GM23338 (cell line): ENCODE measurements around the gene TMEM37. TPM values are rescaled to one million over a fixed set of nuclear protein-coding genes. Genes with fewer than 3 reads are reported as not detected.

Source experiments
- ATAC-seq: fragments of 200-7000 bp; cut with Tn5 transposase; 3 replicates; pipeline ENCODE4 v1.9.1; 2020
- DNase-seq: peaks from one replicate; pipeline ENCODE4 v3.0.0-alpha.2; 2015; ENCODE audit warnings: low spot score
- H2AFZ ChIP-seq: fragments of 200-600 bp; sonication (generic); 2 replicates; pipeline ENCODE4 v1.8.0; 2016; ENCODE audit warnings: antibody characterized with exemption, mild to moderate bottlenecking, moderate library complexity
- H3F3A ChIP-seq: fragments of 200-600 bp; sonication (generic); replicated peaks from 2 replicates; pipeline ENCODE4 v1.8.0; 2017; ENCODE audit warnings: antibody characterized with exemption, mixed run types, low read depth
- H3K27ac ChIP-seq: fragments of 200-600 bp; sonication (generic); 2 replicates; pipeline ENCODE4 v1.6.1; 2016; ENCODE audit warnings: low read depth
- H3K27me3 ChIP-seq: fragments of 200-600 bp; sonication (generic); 2 replicates; pipeline ENCODE4 v1.8.0; 2016; ENCODE audit warnings: mild to moderate bottlenecking, mixed run types, moderate library complexity; ENCODE audit not compliant: insufficient read depth
- H3K36me3 ChIP-seq: fragments of 200-600 bp; sonication (generic); 2 replicates; pipeline ENCODE4 v1.8.0; 2016; ENCODE audit warnings: mild to moderate bottlenecking; ENCODE audit not compliant: insufficient read depth
- H3K4me1 ChIP-seq: fragments of 200-600 bp; sonication (generic); 2 replicates; pipeline ENCODE4 v1.8.0; 2016; ENCODE audit warnings: mild to moderate bottlenecking, moderate library complexity; ENCODE audit not compliant: insufficient read depth
- H3K4me2 ChIP-seq: fragments of 200-600 bp; sonication (generic); 2 replicates; pipeline ENCODE4 v1.7.1; 2017; ENCODE audit warnings: mixed run types
- H3K4me3 ChIP-seq: fragments of 200-600 bp; sonication (generic); 2 replicates; pipeline ENCODE4 v1.6.1; 2016; ENCODE audit warnings: mixed run types
- H3K79me2 ChIP-seq: fragments of 200-600 bp; sonication (generic); replicated peaks from 2 replicates; pipeline ENCODE4 v1.8.0; 2017; ENCODE audit warnings: mild to moderate bottlenecking; ENCODE audit not compliant: insufficient read depth
- H3K9me2 ChIP-seq: fragments of 200-600 bp; sonication (generic); 2 replicates; pipeline ENCODE4 v1.8.0; 2017; ENCODE audit not compliant: insufficient read depth
- H4K20me1 ChIP-seq: fragments of 200-600 bp; sonication (generic); replicated peaks from 2 replicates; pipeline ENCODE4 v1.8.0; 2017; ENCODE audit warnings: mild to moderate bottlenecking; ENCODE audit not compliant: insufficient read depth
- H3K27ac Mint-ChIP-seq: 2 replicates; pipeline ENCODE4 v1.8.0; 2020; ENCODE audit warnings: inconsistent platforms, mild to moderate bottlenecking, moderate library complexity, mixed read lengths
- H3K27me3 Mint-ChIP-seq: 3 replicates; pipeline ENCODE4 v1.8.0; 2022; ENCODE audit warnings: low read depth, mild to moderate bottlenecking, moderate library complexity, mixed read lengths, inconsistent platforms; ENCODE audit not compliant: insufficient read depth, poor library complexity
- H3K36me3 Mint-ChIP-seq: 3 replicates; pipeline ENCODE4 v1.8.0; 2021; ENCODE audit warnings: low read depth, mild to moderate bottlenecking, inconsistent platforms, moderate library complexity, mixed read lengths
- H3K4me1 Mint-ChIP-seq: 3 replicates; pipeline ENCODE4 v1.8.0; 2020; ENCODE audit warnings: mild to moderate bottlenecking, inconsistent platforms, mixed read lengths
- H3K4me3 Mint-ChIP-seq: 3 replicates; pipeline ENCODE4 v1.8.0; 2021; ENCODE audit warnings: moderate library complexity, mild to moderate bottlenecking, inconsistent platforms, mixed read lengths
- H3K9me3 Mint-ChIP-seq: 3 replicates; pipeline ENCODE4 v1.8.0; 2020; ENCODE audit warnings: moderate library complexity, mild to moderate bottlenecking, inconsistent platforms, mixed read lengths
- CTCF ChIP-seq, 2 experiments: fragments of 200-600 bp in 1 of 2; sonication (generic) in 1 of 2; conservative IDR thresholded peaks; 2 replicates each; pipeline versions ENCODE4 v1.5.1 to v1.6.1; 2016 to 2017; ENCODE audit warnings: antibody characterized with exemption in 2 of 2, low read depth in 2 of 2, mild to moderate bottlenecking in 2 of 2, moderate library complexity in 1 of 2
- EZH2phosphoT487 ChIP-seq: fragments of 200-600 bp; sonication (generic); IDR thresholded peaks from one replicate; pipeline ENCODE4 v1.8.1; 2018; ENCODE audit warnings: antibody characterized with exemption; ENCODE audit not compliant: unreplicated experiment
- NANOG ChIP-seq: IDR thresholded peaks from 2 replicates; pipeline ENCODE4 v1.6.1; 2016; ENCODE audit warnings: antibody characterized with exemption, borderline replicate concordance
- REST ChIP-seq: IDR thresholded peaks from one replicate; pipeline ENCODE4 v1.6.1; 2018; ENCODE audit warnings: antibody characterized with exemption; ENCODE audit not compliant: unreplicated experiment
- ZNF331 ChIP-seq: fragments of 250-450 bp; sonication (Bioruptor Pico); IDR thresholded peaks from 2 replicates; pipeline ENCODE4 v1.5.0; 2020; ENCODE audit warnings: low read depth, mild to moderate bottlenecking, moderate library complexity
- polyA plus RNA-seq: library from polyadenylated mRNA; unstranded; fragments of >200 nt; fragmentation: Nextera tagmentation; extraction: Ambion mirVana; gene quantifications from 2 replicates; pipeline ENCODE4 v1.2.1, GENCODE V29; 2016
- total RNA-seq: library from RNA; depleted of rRNA; stranded (reverse); fragments of >200 nt; shearing (Covaris generic); gene quantifications from 2 replicates; pipeline ENCODE4 v1.2.3, GENCODE V29; 2014

Gene TMEM37
- total and polyA plus RNA-seq, 2 experiments from 2014 or later = 8.6 to 8.8 TPM

- TF ChIP-seq REST (no peak), EZH2phosphoT487 (no peak)
These were observed 26.5 kb upstream of the TMEM37 start (continued) for GRCh38 chr2:119405151-119405550.

- H3K4me1 Mint-ChIP-seq = peaks cover 7% of the 10 kb centered on the region; the same call in 1 of the 3 replicates
- no peaks in the 10 kb centered on the region for H3K9me3 Mint-ChIP-seq
- no peak overlapping the region for H3K27ac Mint-ChIP-seq
- no peaks in the 10 kb centered on the region for H3F3A ChIP-seq
- H3K27me3 Mint-ChIP-seq = peaks cover 3% of the 10 kb centered on the region
- H3K27ac ChIP-seq = no peak overlapping the region
- no peaks in the 10 kb centered on the region for H3K9me2 ChIP-seq
- ATAC-seq = peak; percentile 89
- no peak overlapping the region for H3K4me3 Mint-ChIP-seq
- TF ChIP-seq EZH2phosphoT487 = no peak
- TF ChIP-seq CTCF (conservative IDR thresholded peaks at IDR 0.05; ENCODE audit: low read depth in 2 of 2) = peak; percentile 80 to 92
- no peaks in the 10 kb centered on the region for H4K20me1 ChIP-seq
- no peaks in the 10 kb centered on the region for H3K36me3 ChIP-seq
- peak; percentile 75 for DNase-seq
- no peaks in the 10 kb centered on the region for H3K36me3 Mint-ChIP-seq
- no peaks in the 10 kb centered on the region for H3K27me3 ChIP-seq
- no peak overlapping the region for H3K4me3 ChIP-seq
- H2AFZ ChIP-seq = no peak overlapping the region
- no peak overlapping the region for H3K4me2 ChIP-seq
- no peaks in the 10 kb centered on the region for H3K4me1 ChIP-seq
- H3K79me2 ChIP-seq = no peaks in the 10 kb centered on the region
These were observed 24.0 kb upstream of the TMEM37 start for GRCh38 chr2:119407430-119408220.

GRCh38 chr2:119408221-119408619, 23.4 kb upstream of the TMEM37 start:
- no peaks in the 10 kb centered on the region for H3K9me2 ChIP-seq

More at GRCh38 chr2:119408221-119408619, 23.4 kb upstream of the TMEM37 start:
- H3K4me3 Mint-ChIP-seq = no peak overlapping the region
- no peaks in the 10 kb centered on the region for H3K4me1 ChIP-seq
- H3K27ac Mint-ChIP-seq = no peak overlapping the region; the same call in 1 of the 2 replicates
- DNase-seq (peak; percentile 32), ATAC-seq (peak; percentile 69)
- H3K4me1 Mint-ChIP-seq = peaks cover 7% of the 10 kb centered on the region; the same call in 1 of the 3 replicates
- H3K36me3 ChIP-seq = no peaks in the 10 kb centered on the region
- no peaks in the 10 kb centered on the region for H3K27me3 ChIP-seq
- no peak for TF ChIP-seq ZNF331 (CRISPR knock-in tag)
- no peak for TF ChIP-seq NANOG
- H2AFZ ChIP-seq = peak overlapping the region; percentile 68; the same call in 1 of the 2 replicates
- no peak overlapping the region for H3K27ac ChIP-seq
- no peaks in the 10 kb centered on the region for H3K9me3 Mint-ChIP-seq
- no peaks in the 10 kb centered on the region for H3F3A ChIP-seq
- H3K4me2 ChIP-seq = no peak overlapping the region
- no peak overlapping the region for H3K4me3 ChIP-seq
- H3K27me3 Mint-ChIP-seq = peaks cover 3% of the 10 kb centered on the region
- no peaks in the 10 kb centered on the region for H3K79me2 ChIP-seq
- H3K36me3 Mint-ChIP-seq = no peaks in the 10 kb centered on the region
- H4K20me1 ChIP-seq = no peaks in the 10 kb centered on the region
